ENCODE results near the gene RPF1. TPM values are rescaled to one million over a fixed set of nuclear protein-coding genes. Genes with fewer than 3 reads are reported as not detected.
A peak's percentile ranks its signal among the peaks of the same experiment; 100 is the strongest.

The RPF1 gene
- total RNA-seq, 3 donors from 2014 or later: 33.6 to 44.6 (median 41.6) TPM

GRCh38 chr1:84450910-84451309 is 28.2 kb upstream of the RPF1 start:
- H3K27me3 ChIP-seq: no peaks in the 10 kb centered on the region
- DNase-seq (ENCODE audit: low spot score in 2 of 2): no peak
- H3K9me3 ChIP-seq: no peaks in the 10 kb centered on the region
- TF ChIP-seq POLR2AphosphoS5 (IDR thresholded peaks at IDR 0.05): no peak
- no peak for TF ChIP-seq POLR2A (IDR thresholded peaks at IDR 0.05)
- TF ChIP-seq, protein P1, sequence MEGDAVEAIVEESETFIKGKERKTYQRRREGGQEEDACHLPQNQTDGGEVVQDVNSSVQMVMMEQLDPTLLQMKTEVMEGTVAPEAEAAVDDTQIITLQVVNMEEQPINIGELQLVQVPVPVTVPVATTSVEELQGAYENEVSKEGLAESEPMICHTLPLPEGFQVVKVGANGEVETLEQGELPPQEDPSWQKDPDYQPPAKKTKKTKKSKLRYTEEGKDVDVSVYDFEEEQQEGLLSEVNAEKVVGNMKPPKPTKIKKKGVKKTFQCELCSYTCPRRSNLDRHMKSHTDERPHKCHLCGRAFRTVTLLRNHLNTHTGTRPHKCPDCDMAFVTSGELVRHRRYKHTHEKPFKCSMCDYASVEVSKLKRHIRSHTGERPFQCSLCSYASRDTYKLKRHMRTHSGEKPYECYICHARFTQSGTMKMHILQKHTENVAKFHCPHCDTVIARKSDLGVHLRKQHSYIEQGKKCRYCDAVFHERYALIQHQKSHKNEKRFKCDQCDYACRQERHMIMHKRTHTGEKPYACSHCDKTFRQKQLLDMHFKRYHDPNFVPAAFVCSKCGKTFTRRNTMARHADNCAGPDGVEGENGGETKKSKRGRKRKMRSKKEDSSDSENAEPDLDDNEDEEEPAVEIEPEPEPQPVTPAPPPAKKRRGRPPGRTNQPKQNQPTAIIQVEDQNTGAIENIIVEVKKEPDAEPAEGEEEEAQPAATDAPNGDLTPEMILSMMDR (IDR thresholded peaks at IDR 0.05): no peak
- H3K4me3 ChIP-seq: no peak overlapping the region
- intact Hi-C loops (cut with DNase I; ENCODE audit: low total_unique reads): no loop called here
- H3K36me3 ChIP-seq: no peaks in the 10 kb centered on the region
- no peak overlapping the region for H3K27ac ChIP-seq
- no peaks in the 10 kb centered on the region for H3K4me1 ChIP-seq

DNA sequence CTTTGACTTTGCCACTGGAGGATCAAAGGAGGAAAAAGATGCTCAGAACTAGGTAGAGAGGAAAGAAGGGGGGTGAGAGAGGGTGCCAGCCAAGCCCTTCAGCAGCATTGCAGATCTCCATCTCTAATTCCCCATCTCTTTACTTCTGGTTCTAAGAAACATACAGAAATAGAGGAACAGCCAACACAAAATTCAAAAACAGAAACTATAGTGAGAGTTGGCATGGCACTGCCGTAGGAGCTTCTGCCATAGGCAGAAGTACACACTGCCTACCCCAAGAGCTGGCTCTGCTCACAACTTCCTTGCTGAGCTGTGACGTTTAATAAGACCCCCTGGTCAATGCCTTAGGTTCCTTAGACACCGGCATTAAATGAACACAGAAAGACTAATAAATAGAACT is 26.6 kb upstream of the RPF1 start:
- no peak for DNase-seq (ENCODE audit: low spot score in 2 of 2)
- TF ChIP-seq POLR2A (IDR thresholded peaks at IDR 0.05): no peak
- Histone ChIP-seq H3K36me3 (no peaks in the 10 kb centered on the region), H3K27ac (no peak overlapping the region), H3K4me1 (no peaks in the 10 kb centered on the region), H3K27me3 (no peaks in the 10 kb centered on the region), H3K4me3 (no peak overlapping the region), H3K9me3 (no peaks in the 10 kb centered on the region)
- intact Hi-C loops (cut with DNase I; ENCODE audit: low total_unique reads): no loop called here

GRCh38 chr1:84462118-84462517 is 16.9 kb upstream of the RPF1 start:
- no peak for DNase-seq (ENCODE audit: low spot score in 2 of 2)
- Histone ChIP-seq H3K36me3 (no peaks in the 10 kb centered on the region), H3K4me3 (no peak overlapping the region), H3K27me3 (peaks cover 0 to 9% of the 10 kb centered on the region in 2 donors), H3K9me3 (no peaks in the 10 kb centered on the region), H3K4me1 (no peaks in the 10 kb centered on the region), H3K27ac (no peak overlapping the region)
- intact Hi-C loops (cut with DNase I; ENCODE audit: low total_unique reads): no loop called here
- TF ChIP-seq POLR2A (IDR thresholded peaks at IDR 0.05) (no peak), POLR2AphosphoS5 (IDR thresholded peaks at IDR 0.05) (no peak)
- TF ChIP-seq, protein P1 (IDR thresholded peaks at IDR 0.05): no peak

GRCh38 chr1:84467298-84467697 is 11.8 kb upstream of the RPF1 start:
- Histone ChIP-seq H3K4me1 (no peaks in the 10 kb centered on the region), H3K4me3 (no peak overlapping the region), H3K27ac (no peak overlapping the region), H3K27me3 (peaks cover 0 to 41% of the 10 kb centered on the region in 2 donors), H3K36me3 (no peaks in the 10 kb centered on the region), H3K9me3 (no peaks in the 10 kb centered on the region)
- TF ChIP-seq, protein P1 (IDR thresholded peaks at IDR 0.05): no peak
- TF ChIP-seq POLR2A (IDR thresholded peaks at IDR 0.05) (no peak), POLR2AphosphoS5 (IDR thresholded peaks at IDR 0.05) (no peak)
- DNase-seq (ENCODE audit: low spot score in 2 of 2): no peak
- intact Hi-C loops (cut with DNase I; ENCODE audit: low total_unique reads): no loop called here

GRCh38 chr1:84476225-84476624 is 2.8 kb upstream of the RPF1 start:
- TF ChIP-seq POLR2A (IDR thresholded peaks at IDR 0.05): no peak
- no peak for TF ChIP-seq POLR2AphosphoS5 (IDR thresholded peaks at IDR 0.05)
- TF ChIP-seq, protein P1 (IDR thresholded peaks at IDR 0.05): no peak

GRCh38 chr1:84479998-84480397 is 932 bp downstream of the RPF1 start:
- H3K9me3 ChIP-seq: no peaks in the 10 kb centered on the region
- no peaks in the 10 kb centered on the region for H3K27me3 ChIP-seq
- peak overlapping the region; percentile 72 to 80 (median 74) for H3K4me3 ChIP-seq
- no peak for TF ChIP-seq POLR2A (IDR thresholded peaks at IDR 0.05)
- no peaks in the 10 kb centered on the region for H3K36me3 ChIP-seq
- H3K27ac ChIP-seq: peak overlapping the region in 1 of 2 donors; percentile 85
- DNase-seq (ENCODE audit: low spot score in 2 of 2): no peak
- H3K4me1 ChIP-seq: peaks cover 0 to 8% of the 10 kb centered on the region in 2 donors
- intact Hi-C loops (cut with DNase I; ENCODE audit: low total_unique reads): no loop called here

More at GRCh38 chr1:84476225-84476624, 2.8 kb upstream of the RPF1 start:
- no peak for DNase-seq (ENCODE audit: low spot score in 2 of 2)
- H3K4me3 ChIP-seq: no peak overlapping the region
- no peaks in the 10 kb centered on the region for H3K9me3 ChIP-seq
- peaks cover 0 to 8% of the 10 kb centered on the region in 2 donors for H3K4me1 ChIP-seq
- H3K27me3 ChIP-seq: peaks cover 0 to 15% of the 10 kb centered on the region in 2 donors
- H3K36me3 ChIP-seq: no peaks in the 10 kb centered on the region
- intact Hi-C loops (cut with DNase I; ENCODE audit: low total_unique reads): no loop called here
- no peak overlapping the region for H3K27ac ChIP-seq

Measured in breast epithelium (tissue), 4 donors.